HUES6 (cell line): ENCODE data around the gene RFX1.

Experiments used
- H3K27ac ChIP-seq: 2 replicates; pipeline ENCODE4 v1.7.0; 2013; ENCODE audit warnings: low read depth, mild to moderate bottlenecking, low read length, inconsistent platforms
- H3K27me3 ChIP-seq: 2 replicates; pipeline ENCODE4 v1.6.1; 2013; ENCODE audit warnings: low read length; ENCODE audit not compliant: control insufficient read depth, insufficient read depth
- H3K36me3 ChIP-seq: 2 replicates; pipeline ENCODE4 v1.6.1; 2013; ENCODE audit warnings: low read length; ENCODE audit not compliant: control insufficient read depth, insufficient read depth
- H3K4me1 ChIP-seq: 2 replicates; pipeline ENCODE4 v1.6.1; 2013; ENCODE audit warnings: low read length; ENCODE audit not compliant: control insufficient read depth, insufficient read depth
- H3K4me3 ChIP-seq: 2 replicates; pipeline ENCODE4 v1.5.1; 2013; ENCODE audit warnings: low read depth, low read length
- H3K9ac ChIP-seq: one replicate; pipeline ENCODE4 v1.6.1; 2013; ENCODE audit warnings: mild to moderate bottlenecking, low read length
- H3K9me3 ChIP-seq: 2 replicates; pipeline ENCODE4 v1.6.1; 2013; ENCODE audit warnings: low read depth, low read length; ENCODE audit not compliant: control insufficient read depth, insufficient read depth

The RFX1 gene

DNA sequence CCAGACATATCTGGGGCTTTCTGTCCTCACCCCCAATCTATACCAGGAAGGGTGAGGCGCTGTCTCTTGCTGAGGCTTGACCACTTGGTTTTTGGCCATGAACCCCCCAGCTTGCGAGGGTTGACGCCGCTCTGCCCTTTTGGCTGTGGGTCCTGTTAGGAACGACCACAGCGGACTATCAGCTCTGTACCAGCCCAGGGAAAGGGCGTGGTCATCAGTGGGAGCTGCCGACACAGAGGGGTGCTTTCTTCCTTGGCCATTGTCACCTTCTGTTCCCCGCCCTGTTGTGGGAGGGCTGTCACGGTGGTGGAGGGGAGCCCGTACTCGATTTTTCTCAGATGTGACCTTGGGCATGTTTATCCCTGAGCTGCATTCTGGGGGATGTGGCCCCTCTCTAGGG is 48.1 kb downstream of the RFX1 start:
- H3K4me3 ChIP-seq: no peak overlapping the region
- no peak overlapping the region for H3K9ac ChIP-seq
- no peak overlapping the region for H3K27ac ChIP-seq
- peaks cover 66% of the 10 kb centered on the region for H3K36me3 ChIP-seq
- peaks cover 12% of the 10 kb centered on the region; the same call in 1 of the 2 replicates for H3K4me1 ChIP-seq
- peaks cover 4% of the 10 kb centered on the region; the same call in 1 of the 2 replicates for H3K27me3 ChIP-seq
- no peaks in the 10 kb centered on the region for H3K9me3 ChIP-seq

DNA sequence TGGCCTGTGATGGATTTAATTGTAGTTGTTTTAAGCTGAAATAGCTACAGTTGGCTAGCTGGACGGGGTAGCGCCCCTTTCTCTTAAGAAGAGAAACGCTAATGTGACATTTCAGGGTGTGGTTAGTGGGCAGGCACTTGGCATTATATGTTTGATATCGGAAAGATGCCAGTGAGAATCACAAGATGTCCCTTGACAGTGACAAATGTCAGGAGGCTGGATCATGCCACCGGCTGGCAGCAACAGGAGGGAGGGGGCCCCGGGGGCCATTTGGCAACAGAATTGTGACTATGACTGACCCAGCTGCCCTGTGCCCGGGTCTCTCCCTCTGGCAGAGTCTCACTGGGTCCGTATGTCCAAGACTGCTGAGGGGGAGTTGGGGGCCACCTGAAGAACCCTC is 49.1 kb downstream of the RFX1 start:
- H3K9me3 ChIP-seq: no peaks in the 10 kb centered on the region
- no peaks in the 10 kb centered on the region for H3K27me3 ChIP-seq
- H3K36me3 ChIP-seq: peaks cover 66% of the 10 kb centered on the region
- H3K4me1 ChIP-seq: peaks cover 7% of the 10 kb centered on the region; the same call in 1 of the 2 replicates
- no peak overlapping the region for H3K27ac ChIP-seq
- H3K4me3 ChIP-seq: no peak overlapping the region
- H3K9ac ChIP-seq: no peak overlapping the region

DNA sequence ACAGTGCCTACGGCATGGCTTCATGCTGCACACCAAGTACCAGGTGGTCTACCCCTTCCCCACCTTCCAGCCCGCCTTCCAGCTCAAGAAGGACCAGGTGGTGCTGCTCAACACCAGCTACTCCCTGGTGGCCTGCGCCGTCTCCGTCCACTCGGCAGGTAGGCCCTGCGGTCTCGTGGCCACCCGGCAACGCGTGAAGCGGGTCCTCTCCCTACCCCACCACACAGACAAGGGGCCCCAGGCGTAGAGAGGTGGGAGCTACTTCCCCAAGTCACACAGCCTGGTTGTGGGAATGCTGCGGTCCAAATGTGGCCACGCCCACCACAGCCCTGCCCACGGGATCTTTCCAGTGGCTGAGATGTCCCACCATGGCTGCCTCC is 49.8 kb downstream of the RFX1 start:
- H3K27me3 ChIP-seq: no peaks in the 10 kb centered on the region
- H3K36me3 ChIP-seq: peaks cover 66% of the 10 kb centered on the region
- no peaks in the 10 kb centered on the region for H3K9me3 ChIP-seq

DNA sequence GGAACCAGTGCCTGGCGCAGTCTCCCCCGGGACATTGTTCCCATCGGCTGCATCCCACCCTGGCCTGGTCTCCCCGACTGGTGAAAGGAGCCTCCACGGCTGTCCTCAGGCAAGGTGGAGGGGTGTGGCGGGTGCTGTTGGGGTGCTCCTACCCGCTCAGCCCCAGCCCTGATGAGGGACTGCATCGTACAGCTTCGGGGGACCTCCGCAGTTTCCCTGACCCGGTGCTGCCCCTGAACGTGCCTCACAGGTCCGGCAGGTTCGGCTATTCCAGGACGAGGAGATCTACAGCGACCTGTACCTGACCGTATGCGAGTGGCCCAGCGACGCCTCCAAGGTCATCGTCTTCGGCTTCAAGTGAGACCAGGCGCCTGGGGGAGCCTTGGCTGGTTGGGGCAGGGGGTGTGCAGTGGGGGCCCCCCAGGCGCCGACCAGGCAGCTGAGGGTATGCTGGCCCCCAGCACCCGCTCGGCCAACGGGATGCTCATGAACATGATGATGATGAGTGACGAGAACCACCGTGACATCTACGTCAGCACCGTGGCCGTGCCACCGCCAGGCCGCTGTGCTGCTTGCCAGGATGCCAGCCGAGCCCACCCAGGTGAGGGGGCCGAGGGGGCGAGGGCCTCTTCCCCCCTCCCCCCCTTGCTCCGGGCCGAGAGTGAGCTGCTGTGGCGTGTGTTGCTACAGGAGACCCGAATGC is 50.3 kb downstream of the RFX1 start:
- H3K4me3 ChIP-seq: no peak overlapping the region
- H3K27ac ChIP-seq: no peak overlapping the region
- H3K4me1 ChIP-seq: peaks cover 6% of the 10 kb centered on the region; the same call in 1 of the 2 replicates
- no peak overlapping the region for H3K9ac ChIP-seq
- no peaks in the 10 kb centered on the region for H3K9me3 ChIP-seq
- peaks cover 64% of the 10 kb centered on the region for H3K36me3 ChIP-seq
- no peaks in the 10 kb centered on the region for H3K27me3 ChIP-seq

More for the DNA sequence above, 49.8 kb downstream of the RFX1 start:
- no peak overlapping the region for H3K9ac ChIP-seq
- H3K27ac ChIP-seq: no peak overlapping the region
- H3K4me3 ChIP-seq: no peak overlapping the region
- H3K4me1 ChIP-seq: peaks cover 6% of the 10 kb centered on the region; the same call in 1 of the 2 replicates

DNA sequence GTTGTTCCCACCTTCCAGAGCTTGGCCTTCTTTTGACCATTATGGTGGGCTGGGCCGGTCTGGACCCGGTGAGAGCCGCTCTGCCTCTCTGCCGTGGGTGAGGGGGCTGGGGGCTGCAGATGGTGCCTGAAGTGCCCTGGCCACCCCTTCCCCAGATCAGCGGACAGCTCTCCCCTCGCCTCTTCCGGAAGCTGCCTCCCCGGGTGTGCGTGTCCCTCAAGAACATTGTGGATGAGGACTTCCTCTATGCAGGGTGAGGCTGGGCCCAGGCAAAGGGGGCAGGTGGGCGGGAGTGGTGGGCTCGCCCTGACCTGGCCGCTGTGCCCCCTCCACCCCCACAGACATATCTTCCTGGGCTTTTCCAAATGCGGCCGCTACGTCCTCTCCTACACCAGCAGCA is 51.9 kb downstream of the RFX1 start:
- no peaks in the 10 kb centered on the region for H3K9me3 ChIP-seq
- H3K27ac ChIP-seq: no peak overlapping the region
- H3K27me3 ChIP-seq: no peaks in the 10 kb centered on the region
- H3K9ac ChIP-seq: no peak overlapping the region
- H3K4me3 ChIP-seq: no peak overlapping the region
- peaks cover 48% of the 10 kb centered on the region for H3K36me3 ChIP-seq
- H3K4me1 ChIP-seq: peaks cover 6% of the 10 kb centered on the region; the same call in 1 of the 2 replicates

DNA sequence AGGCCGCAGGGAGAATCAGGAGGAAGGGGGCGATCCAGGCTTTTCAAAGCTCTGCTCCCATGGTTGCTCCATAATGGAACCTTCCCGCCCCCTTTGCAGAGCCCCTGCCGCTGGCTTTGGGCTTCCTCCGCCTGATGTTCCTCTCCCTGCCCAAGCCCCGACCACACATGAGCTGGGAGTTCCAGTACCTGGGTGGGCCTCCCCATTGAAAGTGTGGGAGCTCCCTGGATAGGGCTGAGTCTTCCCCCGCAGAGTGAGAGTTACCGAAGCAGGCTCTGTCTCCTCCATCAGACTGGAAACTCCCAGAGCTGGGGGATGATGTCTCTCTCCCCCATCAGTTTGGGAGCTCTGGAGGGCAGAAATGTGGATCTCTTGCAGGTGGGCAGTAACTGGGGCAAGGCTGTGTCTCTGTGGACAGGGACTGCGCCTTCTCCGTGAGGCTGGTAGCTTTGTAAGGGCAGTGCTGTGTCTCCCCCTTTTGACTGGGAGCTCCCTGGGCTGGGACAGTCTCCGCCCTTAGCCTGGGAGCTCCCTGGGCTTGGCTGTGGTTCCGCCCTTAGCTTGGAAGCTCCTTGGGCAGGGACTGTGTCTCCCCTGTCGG is 53.1 kb downstream of the RFX1 start:
- Histone ChIP-seq H3K9ac (peak overlapping the region; percentile 76), H3K27me3 (no peaks in the 10 kb centered on the region), H3K4me1 (peaks cover 6% of the 10 kb centered on the region; the same call in 1 of the 2 replicates), H3K4me3 (peak overlapping the region; percentile 85), H3K9me3 (no peaks in the 10 kb centered on the region), H3K36me3 (peaks cover 39% of the 10 kb centered on the region), H3K27ac (no peak overlapping the region)

DNA sequence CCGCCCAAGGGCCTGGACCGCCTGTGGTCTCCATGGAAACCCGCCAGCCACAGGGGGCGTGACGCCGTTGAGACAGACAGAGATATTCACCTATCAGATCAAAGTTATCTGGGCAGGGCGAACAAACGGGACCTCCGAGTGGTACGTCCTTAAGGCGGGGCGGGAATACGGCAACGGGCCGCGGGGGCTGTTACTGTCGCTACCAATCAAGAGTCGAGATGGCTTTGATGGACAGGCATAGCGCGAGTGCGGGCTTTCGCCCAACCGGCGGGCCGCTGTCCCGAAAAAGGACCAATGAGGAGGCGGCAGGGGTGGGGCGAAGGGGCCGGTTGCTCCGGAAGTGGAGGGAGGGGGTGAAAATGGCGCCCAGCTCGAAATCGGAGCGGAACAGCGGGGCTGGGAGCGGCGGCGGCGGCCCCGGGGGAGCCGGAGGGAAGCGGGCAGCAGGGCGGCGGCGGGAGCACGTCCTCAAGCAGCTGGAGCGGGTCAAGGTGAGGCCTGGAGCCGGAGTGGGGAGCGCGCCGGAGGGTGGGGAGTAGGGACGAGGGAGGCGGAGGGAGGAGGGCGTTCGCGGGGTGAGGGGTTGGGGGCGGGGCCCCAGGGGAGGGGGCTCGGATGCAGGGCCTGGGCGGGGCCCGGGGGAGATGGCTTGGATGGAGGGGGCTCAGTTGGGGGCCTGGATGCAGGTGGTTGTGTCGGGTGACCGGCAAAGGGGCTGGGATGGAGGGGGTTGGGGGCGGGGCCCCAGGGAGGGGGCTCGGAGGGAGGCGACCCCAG is 53.8 kb downstream of the RFX1 start, which contains the start of gene DCAF15:
Gene DCAF15 (plus strand): TSS at position 356 of the 777 bp plus-strand sequence. CDS start 4 bp downstream, at position 360.
- Histone ChIP-seq H3K9me3 (no peaks in the 10 kb centered on the region), H3K36me3 (peaks cover 33% of the 10 kb centered on the region), H3K9ac (peak within 1 kb of the TSS; percentile 86), H3K4me3 (peak within 1 kb of the TSS; percentile 85), H3K27ac (peak within 1 kb of the TSS; percentile 94), H3K4me1 (peaks cover 6% of the 10 kb centered on the region; the same call in 1 of the 2 replicates), H3K27me3 (no peaks in the 10 kb centered on the region)

DNA sequence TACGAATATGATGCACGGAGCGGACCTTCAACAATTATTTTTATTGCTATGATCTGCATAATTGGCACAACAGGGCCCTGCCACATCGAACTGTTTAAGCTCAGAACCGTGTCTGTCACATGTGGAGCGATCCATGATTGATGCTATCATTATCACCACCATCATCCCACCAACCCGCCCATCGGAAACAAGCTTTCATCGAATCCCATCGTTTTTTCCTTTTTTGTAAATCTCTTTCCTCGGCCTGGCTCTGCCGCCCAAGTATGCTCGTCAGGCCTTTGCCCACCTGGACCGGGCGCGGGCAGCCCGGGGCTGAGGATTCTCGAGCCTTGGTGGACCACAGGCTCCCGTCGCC is 54.3 kb downstream of the RFX1 start:
- Histone ChIP-seq H3K9ac (no peak overlapping the region), H3K27ac (no peak overlapping the region), H3K36me3 (peaks cover 27% of the 10 kb centered on the region), H3K4me3 (peak overlapping the region; percentile 62), H3K9me3 (no peaks in the 10 kb centered on the region), H3K4me1 (peaks cover 6% of the 10 kb centered on the region; the same call in 1 of the 2 replicates), H3K27me3 (no peaks in the 10 kb centered on the region)

DNA sequence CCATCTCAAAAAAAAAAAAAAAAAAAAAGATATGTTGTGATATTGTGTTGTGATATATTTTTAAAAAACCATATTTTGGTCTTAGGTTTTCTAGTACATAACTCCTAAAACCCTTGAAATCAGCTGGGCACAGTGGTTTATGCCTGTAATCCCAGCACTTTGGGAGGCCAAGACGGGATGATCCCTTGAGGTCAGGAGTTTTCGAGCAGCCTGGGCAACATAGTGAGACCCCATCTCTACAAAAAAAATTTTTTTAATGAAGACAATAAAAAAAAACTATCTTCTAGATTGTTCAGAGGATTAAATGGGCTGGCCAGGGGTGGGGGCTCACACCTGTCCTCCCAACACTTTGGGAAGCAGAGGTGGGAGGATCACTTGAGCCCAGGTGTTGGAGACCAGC is 55.1 kb downstream of the RFX1 start:
- Histone ChIP-seq H3K4me1 (peaks cover 6% of the 10 kb centered on the region; the same call in 1 of the 2 replicates), H3K36me3 (peaks cover 20% of the 10 kb centered on the region), H3K9ac (no peak overlapping the region), H3K9me3 (no peaks in the 10 kb centered on the region), H3K4me3 (no peak overlapping the region), H3K27me3 (no peaks in the 10 kb centered on the region), H3K27ac (no peak overlapping the region)

DNA sequence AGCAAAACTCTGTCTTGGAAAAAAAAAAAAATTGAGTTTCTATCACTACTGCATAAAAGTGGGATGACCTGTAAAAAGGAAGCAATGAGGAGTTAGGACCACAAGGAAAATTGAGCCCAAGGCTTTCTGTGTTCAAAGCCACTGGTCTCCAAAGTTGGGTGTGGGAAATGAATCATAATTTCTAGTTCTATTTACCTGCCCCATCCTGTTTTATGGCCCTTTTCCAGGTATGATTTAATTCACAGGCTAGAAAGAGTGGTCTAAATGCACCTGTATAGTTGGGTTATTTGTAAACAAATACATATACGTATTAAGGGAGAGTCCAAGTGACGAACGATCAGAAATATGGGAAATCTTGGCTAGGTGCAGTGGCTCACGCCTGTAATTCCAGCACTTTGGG is 59.7 kb downstream of the RFX1 start:
- H3K27me3 ChIP-seq: no peaks in the 10 kb centered on the region
- no peak overlapping the region for H3K4me3 ChIP-seq
- H3K9ac ChIP-seq: no peak overlapping the region
- H3K9me3 ChIP-seq: peaks cover 3% of the 10 kb centered on the region; the same call in 1 of the 2 replicates
- H3K36me3 ChIP-seq: no peaks in the 10 kb centered on the region
- no peak overlapping the region for H3K27ac ChIP-seq
- no peaks in the 10 kb centered on the region for H3K4me1 ChIP-seq
